Uterus (tissue), 4 donors: ENCODE results near the gene RAD51B. TPM values are rescaled to one million over a fixed set of nuclear protein-coding genes. Genes with fewer than 3 reads are reported as not detected.
"Not testable (repeated sequence)": the region's sequence is repeated elsewhere in the genome, so short reads cannot be mapped to it uniquely, and the experiment has no call there.

Experiments used
- DNase-seq, 2 donors: peaks; one replicate each; pipeline ENCODE4 v3.0.0-alpha.2; 2019 to 2020
- H3K27ac ChIP-seq, 2 donors: fragments of 200-600 bp; sonication (generic); 1 replicate in 1 of 2; 2 replicates in 1 of 2; pipeline ENCODE4 v1.5.1; 2016 to 2018
- H3K27me3 ChIP-seq, 2 donors: fragments of 200-600 bp; sonication (generic); one replicate each; pipeline ENCODE4 v1.5.1; 2018 to 2019; ENCODE audit warnings: control low read depth in 1 of 2
- H3K36me3 ChIP-seq, 2 donors: fragments of 200-600 bp; sonication (generic); one replicate each; pipeline ENCODE4 v1.5.1; 2019; ENCODE audit warnings: control low read depth in 1 of 2
- H3K4me1 ChIP-seq, 2 donors: fragments of 200-600 bp; sonication (generic); one replicate each; pipeline ENCODE4 v1.5.1; 2018 to 2019; ENCODE audit warnings: control low read depth in 1 of 2
- H3K4me3 ChIP-seq, 2 donors: fragments of 200-600 bp; sonication (generic); 1 replicate in 1 of 2; 2 replicates in 1 of 2; pipeline ENCODE4 v1.5.1; 2018 to 2019; ENCODE audit warnings: mild to moderate bottlenecking in 1 of 2
- H3K9me3 ChIP-seq, 2 donors: fragments of 200-600 bp; sonication (generic); one replicate each; pipeline ENCODE4 v1.5.1; 2019; ENCODE audit warnings: control low read depth in 1 of 2
- CTCF ChIP-seq, 4 experiments: fragments of 200-600 bp in 2 of 4; fragments of 450-650 bp in 2 of 4; sonication (generic) in 2 of 4; IDR thresholded peaks; one replicate each; pipeline ENCODE4 v1.5.1; 2016 to 2019; ENCODE audit warnings: antibody characterized with exemption in 4 of 4, mild to moderate bottlenecking in 2 of 4, moderate library complexity in 1 of 4
- POLR2A ChIP-seq, 2 donors: fragments of 450-650 bp; IDR thresholded peaks; one replicate each; pipeline ENCODE4 v1.6.1; 2016; ENCODE audit warnings: antibody characterized with exemption in 2 of 2, mild to moderate bottlenecking in 1 of 2, moderate library complexity in 1 of 2
- intact Hi-C: fragments of 100-400 bp; cut with DNase I; formaldehyde crosslinking; loops from one replicate; pipeline ENCODE4 v1.15.1; 2023; ENCODE audit warnings: low total_unique reads
- total RNA-seq, 4 donors: library from RNA; depleted of rRNA in 3 of 4; stranded (reverse); fragments of >200 nt in 3 of 4; gene quantifications; one replicate each; pipeline versions ENCODE4 v1.1.0 to v1.2.4, GENCODE V29; 2014 to 2023
- donor health status: DM: yes; HTN: yes; CAD: no.

RAD51B gene
- total RNA-seq, 4 donors from 2014 or later, result 29.5 to 100.0 (median 70.3) TPM

GRCh38 chr14:68219407-68219806 lies 399.8 kb downstream of the RAD51B start:
- DNase-seq, result no peak
- Histone ChIP-seq H3K9me3 (no peaks in the 10 kb centered on the region), H3K4me3 (no peak overlapping the region), H3K36me3 (no peaks in the 10 kb centered on the region), H3K27me3 (no peaks in the 10 kb centered on the region), H3K4me1 (peaks cover 0 to 13% of the 10 kb centered on the region in 2 donors), H3K27ac (peak overlapping the region; percentile 24 to 90)
- no peak for TF ChIP-seq CTCF (IDR thresholded peaks at IDR 0.05)
- TF ChIP-seq POLR2A (IDR thresholded peaks at IDR 0.05), result no peak
- intact Hi-C loops, result no loop called here

- H3K27ac ChIP-seq, result peak overlapping the region in 1 of 2 donors; percentile 0
- H3K9me3 ChIP-seq, DNase-seq, H3K27me3 ChIP-seq, intact Hi-C loops, H3K4me1 ChIP-seq, H3K36me3 ChIP-seq, H3K4me3 ChIP-seq: not testable (repeated sequence)
These were observed 401.5 kb downstream of the RAD51B start for GRCh38 chr14:68221046-68221445.

GRCh38 chr14:68222154-68222553 lies 402.6 kb downstream of the RAD51B start:
- no peaks in the 10 kb centered on the region for H3K9me3 ChIP-seq
- intact Hi-C loops, result no loop called here
- H3K36me3 ChIP-seq, result no peaks in the 10 kb centered on the region
- no peak overlapping the region for H3K4me3 ChIP-seq
- no peak for TF ChIP-seq POLR2A (IDR thresholded peaks at IDR 0.05)
- no peak for TF ChIP-seq CTCF (IDR thresholded peaks at IDR 0.05)
- H3K27ac ChIP-seq, result no peak overlapping the region
- no peaks in the 10 kb centered on the region for H3K27me3 ChIP-seq
- no peaks in the 10 kb centered on the region for H3K4me1 ChIP-seq
- no peak for DNase-seq

GRCh38 chr14:68222726-68223125 lies 403.1 kb downstream of the RAD51B start:
- no peaks in the 10 kb centered on the region for H3K36me3 ChIP-seq
- no peaks in the 10 kb centered on the region for H3K9me3 ChIP-seq
- no peaks in the 10 kb centered on the region for H3K4me1 ChIP-seq
- intact Hi-C loops, result no loop called here
- TF ChIP-seq POLR2A (IDR thresholded peaks at IDR 0.05) (no peak), CTCF (IDR thresholded peaks at IDR 0.05) (no peak)
- H3K27me3 ChIP-seq, result no peaks in the 10 kb centered on the region
- no peak overlapping the region for H3K4me3 ChIP-seq
- peak overlapping the region; percentile 41 to 42 for H3K27ac ChIP-seq
- no peak for DNase-seq

GRCh38 chr14:68223631-68224030 lies 404.1 kb downstream of the RAD51B start:
- Histone ChIP-seq H3K4me3 (no peak overlapping the region), H3K4me1 (no peaks in the 10 kb centered on the region), H3K36me3 (no peaks in the 10 kb centered on the region), H3K9me3 (no peaks in the 10 kb centered on the region), H3K27me3 (no peaks in the 10 kb centered on the region), H3K27ac (peak overlapping the region; percentile 41 to 42)
- DNase-seq, result no peak
- intact Hi-C loops, result no loop called here
- TF ChIP-seq CTCF (IDR thresholded peaks at IDR 0.05), result no peak
- TF ChIP-seq POLR2A (IDR thresholded peaks at IDR 0.05), result no peak

DNA sequence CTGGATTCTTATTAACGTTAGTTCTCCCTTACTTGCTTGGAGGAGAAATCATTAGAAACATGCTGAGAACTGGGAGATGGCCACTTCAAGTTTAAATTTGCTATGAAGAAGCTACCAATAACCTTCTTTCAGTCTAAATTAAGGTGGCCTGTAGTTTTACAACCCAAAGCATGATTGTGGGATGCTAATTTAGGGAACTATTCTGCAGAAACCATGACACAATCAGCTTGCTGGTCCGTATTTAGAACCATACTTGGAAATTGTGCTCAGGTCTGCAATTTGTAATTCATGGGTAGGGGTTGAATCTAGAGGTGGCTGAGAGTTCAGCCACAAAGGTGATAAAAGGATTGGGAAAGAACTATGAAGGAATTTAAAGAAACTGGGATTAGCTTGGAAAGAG lies 405.7 kb downstream of the RAD51B start:
- no peak for DNase-seq
- H3K9me3 ChIP-seq, result no peaks in the 10 kb centered on the region
- no peaks in the 10 kb centered on the region for H3K27me3 ChIP-seq
- H3K4me1 ChIP-seq, result peaks cover 0 to 5% of the 10 kb centered on the region in 2 donors
- intact Hi-C loops, result no loop called here
- no peak overlapping the region for H3K4me3 ChIP-seq
- peak overlapping the region in 1 of 2 donors; percentile 8 for H3K27ac ChIP-seq
- H3K36me3 ChIP-seq, result no peaks in the 10 kb centered on the region
- TF ChIP-seq CTCF (IDR thresholded peaks at IDR 0.05), result no peak
